ENCODE data around the gene GALNT14. TPM values are rescaled to one million over a fixed set of nuclear protein-coding genes. Genes with fewer than 3 reads are reported as not detected.

Gene GALNT14
- total RNA-seq (2022; extraction: Qiagen RNA extraction): 42.1 to 47.2 TPM (median 44.8 TPM) in 5 replicates

GRCh38 chr2:31138037-31138962, at the start of gene GALNT14:
TSS of gene GALNT14 (minus strand) at chr2:31138440. CDS start at chr2:31138086, 354 bp downstream.

Other genes with a start within 250 kb of the GALNT14 start
- gene CAPN14, start 79.1 kb upstream of the GALNT14 start, total RNA-seq (2022; extraction: Qiagen RNA extraction): 0.01 to 0.04 TPM (median 0.03 TPM) in 5 replicates
- 6.3 to 7.4 TPM (median 6.9 TPM) in 5 replicates for gene EHD3, start 95.7 kb upstream of the GALNT14 start, total RNA-seq (2022; extraction: Qiagen RNA extraction)